Astrocyte of the cerebellum (primary cell): ENCODE results near the gene AHSG.

Source experiments
- DNase-seq: peaks from one replicate; pipeline ENCODE4 v3.0.0-alpha.2; 2011; ENCODE audit warnings: low read depth
- H3K4me3 ChIP-seq: 2 replicates; pipeline ENCODE4 v1.5.1; 2011; ENCODE audit warnings: mild to moderate bottlenecking, low read depth, low read length, moderate library complexity
- CTCF ChIP-seq: IDR thresholded peaks from 2 replicates; pipeline ENCODE4 v1.5.1; 2012; ENCODE audit warnings: low read length, low read depth, moderate library complexity, mild to moderate bottlenecking; ENCODE audit errors: missing control alignments
- in situ Hi-C: cut with HindIII; loops from 2 replicates; pipeline ENCODE4 v1.10.0; 2017; ENCODE audit warnings: low sequenced_read_pairs

AHSG gene

GRCh38 chr3:186614597-186615483 is 2.0 kb downstream of the AHSG start:
- in situ Hi-C loops: no loop called here
- no peak overlapping the region for H3K4me3 ChIP-seq
- peak; percentile 44 for DNase-seq
- peak; percentile 99 for TF ChIP-seq CTCF

- no peak overlapping the region for H3K4me3 ChIP-seq
- in situ Hi-C loops: no loop called here
- DNase-seq: no peak
- TF ChIP-seq CTCF: no peak
Observed at GRCh38 chr3:186616299-186616617, 3.4 kb downstream of the AHSG start.

- peak overlapping the region; percentile 18 for H3K4me3 ChIP-seq
- peak; percentile 90 for TF ChIP-seq CTCF
- DNase-seq: peak; percentile 91
- in situ Hi-C loops: no loop called here
Observed at GRCh38 chr3:186617036-186617946, 4.4 kb downstream of the AHSG start.

GRCh38 chr3:186618318-186618938 is 5.6 kb downstream of the AHSG start:
- in situ Hi-C loops: no loop called here
- H3K4me3 ChIP-seq: no peak overlapping the region
- TF ChIP-seq CTCF: no peak
- no peak for DNase-seq

GRCh38 chr3:186619787-186620212 is 6.9 kb downstream of the AHSG start:
- DNase-seq: no peak
- H3K4me3 ChIP-seq: no peak overlapping the region
- in situ Hi-C loops: no loop called here
- no peak for TF ChIP-seq CTCF

GRCh38 chr3:186620213-186621092 is 7.6 kb downstream of the AHSG start:
- no peak overlapping the region for H3K4me3 ChIP-seq
- TF ChIP-seq CTCF: no peak
- DNase-seq: no peak
- in situ Hi-C loops: no loop called here
